Pancreas (tissue), 10 donors: ENCODE results near the gene JADE2. TPM values are rescaled to one million over a fixed set of nuclear protein-coding genes. Genes with fewer than 3 reads are reported as not detected.
"Not testable (repeated sequence)": the region's sequence is repeated elsewhere in the genome, so short reads cannot be mapped to it uniquely, and the experiment has no call there.

Source experiments
- ATAC-seq, 4 donors: fragments of 200-7000 bp; cut with Tn5 transposase; one replicate each; pipeline versions ENCODE4 v1.8.0 to v1.9.1; 2020; ENCODE audit warnings: mild to moderate bottlenecking in 4 of 4, moderate library complexity in 4 of 4
- DNase-seq, 6 donors: peaks; one replicate each; pipeline ENCODE4 v3.0.0-alpha.2; 2020
- FAIRE-seq: peaks from 2 replicates; lab custom pipeline; 2012; peaks lifted over from hg19 to GRCh38; lab: Jason Lieb, UNC
- H3K27ac ChIP-seq, 4 donors: fragments of 200-600 bp; sonication (generic); 1 replicate in 3 of 4; 2 replicates in 1 of 4; pipeline versions ENCODE4 v1.5.0 to v1.8.0; 2020
- H3K27me3 ChIP-seq, 4 donors: fragments of 200-600 bp; one replicate each; pipeline ENCODE4 v1.8.0; 2021
- H3K36me3 ChIP-seq, 3 donors: fragments of 200-600 bp; sonication (generic) in 1 of 3; one replicate each; pipeline versions ENCODE4 v1.5.0 to v1.8.0; 2020 to 2021
- H3K4me1 ChIP-seq, 3 donors: fragments of 200-600 bp; one replicate each; pipeline ENCODE4 v1.8.0; 2021
- H3K4me3 ChIP-seq, 4 donors: fragments of 200-600 bp; sonication (generic) in 2 of 4; one replicate each; pipeline versions ENCODE4 v1.5.0 to v1.8.0; 2020 to 2021
- H3K9me3 ChIP-seq, 4 donors: fragments of 200-600 bp; one replicate each; pipeline ENCODE4 v1.8.0; 2021
- WGBS, 2 donors: extraction: QIAGEN DNeasy Blood & Tissue Kit; methylation state at CpG; one replicate each; pipeline ENCODE4 v1.1.7; 2013; 5-methylcytosine and 5-hydroxymethylcytosine counted together
- intact Hi-C, 3 donors: fragments of 100-400 bp; cut with DNase I; formaldehyde crosslinking; loops; one replicate each; pipeline versions ENCODE4 v1.11.1 to v1.14.2; 2022
- polyA plus RNA-seq, 2 donors: library from polyadenylated mRNA; stranded (reverse); fragments of 200-250 nt; gene quantifications; one replicate each; pipeline ENCODE4 v1.2.3, GENCODE V29; 2013
- total RNA-seq, 6 donors: library from RNA; stranded (reverse); fragmentation: NEBNext Ultra II Directional in 4 of 6; extraction: Animal tissue kit (Norgen Biotek cat#: 25700) in 4 of 6; gene quantifications; one replicate each; pipeline versions ENCODE4 v1.2.1 to v1.2.4, GENCODE V29; 2021 to 2023
- TF ChIP-seq, protein P1 (sequence below), 4 donors: fragments of 200-600 bp; sonication (generic) in 3 of 4; IDR thresholded peaks; one replicate each; pipeline versions ENCODE4 v1.5.0 to v1.8.0; 2021; ENCODE audit warnings: antibody characterized with exemption in 4 of 4
- donor health status: healthy with polysubstance abuse.
- donor health status: DM: no; HTN: no; CAD: no; lungs with moderate emphysema.
- donor health status: DM: no; HTN: no; CAD: no.
- donor health status: control.
- donor health status: control.
- donor health status: Bipolar disorder and iron deficiency.
- donor health status: DM: yes; HTN: yes; CAD: no.
- donor health status: DM: no; HTN: no; CAD: no.
- donor health status: DM: no; HTN: no; CAD: no.
- donor health status: DM: yes; HTN: yes; CAD: no.

The JADE2 gene
- total and polyA plus RNA-seq, 8 donors: 9.6 to 42.7 (median 26.6) TPM

DNA sequence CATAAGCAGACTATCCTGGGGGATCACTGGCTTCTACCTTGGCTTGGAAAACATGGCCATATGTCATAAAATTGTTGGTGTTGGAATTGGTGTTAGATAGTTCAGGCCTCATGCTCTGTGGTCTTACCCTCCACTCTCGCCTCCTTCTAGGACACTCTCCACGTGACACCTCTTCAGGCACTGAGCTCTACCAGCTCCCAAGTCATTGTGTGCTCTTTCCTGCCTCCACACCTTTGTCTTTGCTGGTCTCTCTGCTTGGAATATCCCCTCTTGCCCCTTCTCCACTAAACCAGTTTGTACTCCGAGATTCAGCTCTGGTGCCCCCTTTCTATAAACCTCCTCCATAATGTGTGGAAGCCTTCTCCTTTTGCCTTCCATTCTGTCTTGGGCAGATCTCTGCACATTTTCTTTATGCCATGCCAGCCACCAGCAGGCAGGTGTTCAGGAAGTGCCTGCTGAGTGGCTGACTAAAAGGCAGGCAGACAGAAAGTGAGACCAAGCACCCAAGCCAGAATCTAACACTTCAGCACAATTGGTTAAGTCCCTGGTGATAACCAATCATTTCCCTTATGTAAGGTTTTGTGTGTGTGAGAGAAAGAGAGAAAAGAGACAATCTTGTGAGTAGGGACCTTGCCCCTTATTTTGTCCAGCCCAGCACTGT is 69.5 kb downstream of the JADE2 start:
- TF ChIP-seq, protein P1, sequence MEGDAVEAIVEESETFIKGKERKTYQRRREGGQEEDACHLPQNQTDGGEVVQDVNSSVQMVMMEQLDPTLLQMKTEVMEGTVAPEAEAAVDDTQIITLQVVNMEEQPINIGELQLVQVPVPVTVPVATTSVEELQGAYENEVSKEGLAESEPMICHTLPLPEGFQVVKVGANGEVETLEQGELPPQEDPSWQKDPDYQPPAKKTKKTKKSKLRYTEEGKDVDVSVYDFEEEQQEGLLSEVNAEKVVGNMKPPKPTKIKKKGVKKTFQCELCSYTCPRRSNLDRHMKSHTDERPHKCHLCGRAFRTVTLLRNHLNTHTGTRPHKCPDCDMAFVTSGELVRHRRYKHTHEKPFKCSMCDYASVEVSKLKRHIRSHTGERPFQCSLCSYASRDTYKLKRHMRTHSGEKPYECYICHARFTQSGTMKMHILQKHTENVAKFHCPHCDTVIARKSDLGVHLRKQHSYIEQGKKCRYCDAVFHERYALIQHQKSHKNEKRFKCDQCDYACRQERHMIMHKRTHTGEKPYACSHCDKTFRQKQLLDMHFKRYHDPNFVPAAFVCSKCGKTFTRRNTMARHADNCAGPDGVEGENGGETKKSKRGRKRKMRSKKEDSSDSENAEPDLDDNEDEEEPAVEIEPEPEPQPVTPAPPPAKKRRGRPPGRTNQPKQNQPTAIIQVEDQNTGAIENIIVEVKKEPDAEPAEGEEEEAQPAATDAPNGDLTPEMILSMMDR (IDR thresholded peaks at IDR 0.05): no peak
- WGBS, 2 donors: 87 to 93% methylated on average over 3 of the region's 3 CpGs
- no peaks in the 10 kb centered on the region for H3K36me3 ChIP-seq
- DNase-seq (no peak), FAIRE-seq (no peak), ATAC-seq (no peak)
- H3K27me3 ChIP-seq: no peaks in the 10 kb centered on the region
- H3K9me3 ChIP-seq: no peaks in the 10 kb centered on the region
- H3K4me3 ChIP-seq: no peak overlapping the region
- H3K4me1 ChIP-seq: no peaks in the 10 kb centered on the region
- no peak overlapping the region for H3K27ac ChIP-seq
- intact Hi-C loops: no loop called here

DNA sequence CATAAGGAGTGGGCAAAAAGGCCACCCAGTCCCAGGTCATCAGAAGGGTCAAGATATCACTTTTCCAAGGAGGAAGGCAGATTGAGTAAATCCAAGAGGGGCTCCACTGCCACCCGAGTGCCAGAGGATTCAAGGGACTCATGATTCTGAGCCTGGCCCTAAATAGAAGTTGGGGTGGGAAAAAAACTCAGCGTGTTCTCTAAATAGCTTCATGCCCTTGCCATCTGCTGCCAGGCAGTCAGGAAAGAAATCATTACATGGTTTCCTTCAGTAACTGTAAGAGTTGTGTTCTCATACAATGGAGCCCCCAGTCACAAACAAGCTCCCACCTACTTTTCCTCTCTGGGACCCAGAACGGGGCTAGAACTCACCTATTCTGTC is 70.0 kb downstream of the JADE2 start:
- Histone ChIP-seq H3K4me3 (no peak overlapping the region), H3K36me3 (no peaks in the 10 kb centered on the region), H3K27ac (no peak overlapping the region), H3K27me3 (no peaks in the 10 kb centered on the region), H3K9me3 (no peaks in the 10 kb centered on the region), H3K4me1 (no peaks in the 10 kb centered on the region)
- TF ChIP-seq, protein P1 (IDR thresholded peaks at IDR 0.05): no peak
- FAIRE-seq (no peak), ATAC-seq (no peak), DNase-seq (no peak)
- 70 to 88% methylated on average over 3 of the region's 3 CpGs for WGBS, 2 donors
- intact Hi-C loops: no loop called here

DNA sequence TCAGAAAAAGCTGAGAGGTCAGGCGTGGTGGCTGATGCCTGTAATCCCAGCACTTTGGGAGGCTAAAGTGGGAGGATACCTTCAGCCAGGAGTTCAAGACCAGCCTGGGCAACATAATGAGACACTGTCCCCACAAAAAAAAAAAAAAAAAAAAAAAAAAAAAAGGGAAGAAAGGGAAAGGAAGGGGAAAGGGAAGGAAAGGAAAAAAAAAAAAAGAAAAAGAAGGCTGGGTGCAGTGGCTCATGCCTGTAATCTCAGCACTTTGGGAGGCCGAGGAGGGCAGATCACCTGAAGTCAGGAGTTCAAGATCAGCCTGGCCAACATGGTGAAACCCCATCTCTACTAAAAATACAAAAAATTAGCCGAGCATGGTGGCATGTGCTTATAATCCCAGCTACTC is 74.3 kb downstream of the JADE2 start:
- H3K9me3 ChIP-seq, H3K4me3 ChIP-seq, ATAC-seq, H3K27ac ChIP-seq, FAIRE-seq, intact Hi-C loops, DNase-seq, H3K4me1 ChIP-seq, H3K27me3 ChIP-seq: not testable (repeated sequence)
- WGBS, 2 donors: 92 to 99% methylated on average over 3 of the region's 3 CpGs
- H3K36me3 ChIP-seq: peaks cover 3 to 22% (median 7%) of the 10 kb centered on the region in 3 donors

DNA sequence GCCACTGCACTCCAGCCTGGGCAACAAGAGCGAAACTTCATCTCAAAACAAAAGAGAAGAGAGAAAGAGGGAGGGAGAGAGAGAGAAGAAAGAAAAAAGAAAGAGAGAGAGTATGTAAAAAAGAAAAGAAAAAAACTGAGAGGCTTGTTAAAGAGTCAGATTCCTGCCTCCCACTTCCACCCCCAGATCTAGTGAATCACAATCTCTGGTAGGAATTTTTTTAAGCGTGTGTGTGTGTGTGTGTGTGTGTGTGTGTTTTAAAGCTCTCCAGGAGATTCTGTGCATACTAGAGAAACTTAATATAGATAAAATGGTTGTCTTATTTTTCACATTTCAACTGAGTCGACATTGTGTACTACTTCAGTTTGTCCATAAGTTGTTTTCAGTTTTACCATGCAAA is 75.1 kb downstream of the JADE2 start:
- WGBS, 2 donors: 71 to 83% methylated on average over 3 of the region's 3 CpGs
- ATAC-seq (no peak), FAIRE-seq (no peak), DNase-seq (no peak)
- Histone ChIP-seq H3K9me3 (no peaks in the 10 kb centered on the region), H3K4me3 (no peak overlapping the region), H3K36me3 (peaks cover 3 to 29% (median 11%) of the 10 kb centered on the region in 3 donors), H3K4me1 (no peaks in the 10 kb centered on the region), H3K27me3 (no peaks in the 10 kb centered on the region), H3K27ac (no peak overlapping the region)
- intact Hi-C loops: no loop called here
- TF ChIP-seq, protein P1 (IDR thresholded peaks at IDR 0.05): no peak

DNA sequence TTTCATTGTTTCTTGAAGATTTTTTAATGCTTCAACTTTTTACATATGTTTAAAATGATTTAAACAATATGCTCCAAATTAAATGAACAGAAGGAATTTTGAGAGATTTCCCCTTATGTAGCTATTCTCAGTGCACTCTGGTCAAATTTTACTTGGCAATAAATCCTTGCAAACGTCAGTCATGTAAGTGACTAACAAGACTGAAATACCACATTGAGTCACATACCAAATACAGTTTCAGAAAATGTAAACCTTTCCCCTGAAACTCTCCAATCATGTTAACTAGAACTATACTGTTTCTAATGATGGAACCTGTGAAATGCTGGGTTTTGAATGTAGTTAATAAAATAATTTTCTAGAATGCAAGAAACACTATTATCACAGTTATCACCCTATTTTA is 77.6 kb downstream of the JADE2 start:
- peaks cover 3 to 52% (median 22%) of the 10 kb centered on the region in 3 donors for H3K36me3 ChIP-seq
- TF ChIP-seq, protein P1 (IDR thresholded peaks at IDR 0.05): no peak
- WGBS, 2 donors: 48 to 60% methylated on average over 1 of the region's 1 CpG
- no peaks in the 10 kb centered on the region for H3K4me1 ChIP-seq
- no peak overlapping the region for H3K27ac ChIP-seq
- no peak for FAIRE-seq
- H3K4me3 ChIP-seq: no peak overlapping the region
- intact Hi-C loops: no loop called here
- no peak for DNase-seq
- H3K9me3 ChIP-seq: no peaks in the 10 kb centered on the region
- no peaks in the 10 kb centered on the region for H3K27me3 ChIP-seq
- no peak for ATAC-seq
